Body of pancreas (tissue), 4 donors: Measurements from ENCODE around the gene GPR108. TPM values are rescaled to one million over a fixed set of nuclear protein-coding genes. Genes with fewer than 3 reads are reported as not detected.

ENCODE experiments used
- ATAC-seq: fragments of 150-250 bp; one replicate; pipeline ENCODE4 v1.9.1; 2016
- DNase-seq, 4 donors: peaks; one replicate each; pipeline ENCODE4 v3.0.0-alpha.2; 2019
- H3K27ac ChIP-seq, 4 donors: fragments of 200-600 bp; sonication (generic); 1 replicate in 3 of 4; 2 replicates in 1 of 4; pipeline versions ENCODE4 v1.5.1 to v1.6.1; 2016 to 2019; ENCODE audit warnings: mild to moderate bottlenecking in 1 of 4, mixed read lengths in 1 of 4, moderate library complexity in 1 of 4
- H3K27me3 ChIP-seq, 2 donors: fragments of 200-600 bp; sonication (generic); one replicate each; pipeline ENCODE4 v1.6.0; 2016; ENCODE audit warnings: mild to moderate bottlenecking in 1 of 2
- H3K36me3 ChIP-seq, 2 donors: fragments of 200-600 bp; sonication (generic); replicated peaks in 1 of 2; 2 replicates each; pipeline ENCODE4 v1.5.1; 2016; ENCODE audit warnings: low read depth in 2 of 2; ENCODE audit not compliant: insufficient read depth in 1 of 2
- H3K4me1 ChIP-seq: fragments of 200-600 bp; sonication (generic); one replicate; pipeline ENCODE4 v1.6.0; 2016
- H3K4me3 ChIP-seq, 2 donors: fragments of 200-600 bp; sonication (generic); 1 replicate in 1 of 2; 2 replicates in 1 of 2; pipeline ENCODE4 v1.5.1; 2016 to 2019
- H3K9me3 ChIP-seq, 3 donors: fragments of 200-600 bp; sonication (generic); 1 replicate in 2 of 3; 2 replicates in 1 of 3; pipeline ENCODE4 v1.5.1; 2016
- POLR2A ChIP-seq, 3 donors: fragments of 450-650 bp; IDR thresholded peaks; one replicate each; pipeline ENCODE4 v1.6.1; 2016; ENCODE audit warnings: antibody characterized with exemption in 3 of 3, mild to moderate bottlenecking in 2 of 3
- WGBS, 2 donors: methylation state at CpG; one replicate each; pipeline ENCODE4 v1.1.5; 2017; 5-methylcytosine and 5-hydroxymethylcytosine counted together
- intact Hi-C: fragments of 100-400 bp; cut with DNase I; formaldehyde crosslinking; loops from one replicate; pipeline ENCODE4 v1.15.1; 2023
- total RNA-seq, 2 donors: library from RNA; depleted of rRNA; stranded (reverse); fragments of >200 nt; gene quantifications; one replicate each; pipeline ENCODE4 v1.1.0, GENCODE V29; 2016
- TF ChIP-seq, protein P1 (sequence below), 7 experiments: fragments of 450-650 bp in 4 of 7; fragments of 200-600 bp in 3 of 7; sonication (generic) in 3 of 7; IDR thresholded peaks; one replicate each; pipeline ENCODE4 v1.5.1; 2016 to 2019; ENCODE audit warnings: antibody characterized with exemption in 7 of 7

GPR108 gene
- total RNA-seq, 2 donors from 2014 or later, result 68.2 to 75.8 TPM

DNA sequence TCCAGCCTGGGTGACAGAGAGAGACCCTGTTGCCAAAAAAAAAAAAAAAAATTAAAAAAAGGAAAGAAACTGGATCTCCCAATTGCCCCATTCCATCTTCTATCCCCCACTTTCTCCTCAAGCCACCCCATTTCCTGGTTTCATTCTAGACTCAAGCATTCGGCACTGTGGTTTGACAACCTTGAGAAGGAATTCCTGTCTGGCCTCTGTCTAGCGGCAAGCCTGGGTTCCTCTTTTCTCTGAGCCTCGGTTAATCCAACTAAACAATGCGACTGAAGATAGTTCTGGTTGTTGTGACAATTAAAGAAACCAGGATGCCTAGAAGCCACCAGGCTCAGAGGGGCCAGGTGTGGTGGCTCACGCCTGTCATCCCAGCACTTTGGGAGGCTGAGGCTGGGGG, 13.6 kb downstream of the GPR108 start:
- TF ChIP-seq POLR2A (IDR thresholded peaks at IDR 0.05), result no peak
- TF ChIP-seq, protein P1, sequence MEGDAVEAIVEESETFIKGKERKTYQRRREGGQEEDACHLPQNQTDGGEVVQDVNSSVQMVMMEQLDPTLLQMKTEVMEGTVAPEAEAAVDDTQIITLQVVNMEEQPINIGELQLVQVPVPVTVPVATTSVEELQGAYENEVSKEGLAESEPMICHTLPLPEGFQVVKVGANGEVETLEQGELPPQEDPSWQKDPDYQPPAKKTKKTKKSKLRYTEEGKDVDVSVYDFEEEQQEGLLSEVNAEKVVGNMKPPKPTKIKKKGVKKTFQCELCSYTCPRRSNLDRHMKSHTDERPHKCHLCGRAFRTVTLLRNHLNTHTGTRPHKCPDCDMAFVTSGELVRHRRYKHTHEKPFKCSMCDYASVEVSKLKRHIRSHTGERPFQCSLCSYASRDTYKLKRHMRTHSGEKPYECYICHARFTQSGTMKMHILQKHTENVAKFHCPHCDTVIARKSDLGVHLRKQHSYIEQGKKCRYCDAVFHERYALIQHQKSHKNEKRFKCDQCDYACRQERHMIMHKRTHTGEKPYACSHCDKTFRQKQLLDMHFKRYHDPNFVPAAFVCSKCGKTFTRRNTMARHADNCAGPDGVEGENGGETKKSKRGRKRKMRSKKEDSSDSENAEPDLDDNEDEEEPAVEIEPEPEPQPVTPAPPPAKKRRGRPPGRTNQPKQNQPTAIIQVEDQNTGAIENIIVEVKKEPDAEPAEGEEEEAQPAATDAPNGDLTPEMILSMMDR (IDR thresholded peaks at IDR 0.05), result no peak
- Histone ChIP-seq H3K4me1 (peaks cover 94% of the 10 kb centered on the region), H3K4me3 (no peak overlapping the region), H3K27ac (peak overlapping the region in 3 of 4 donors; percentile 76 to 86 (median 84)), H3K36me3 (no peaks in the 10 kb centered on the region), H3K27me3 (no peaks in the 10 kb centered on the region), H3K9me3 (no peaks in the 10 kb centered on the region)
- 46 to 51% methylated on average over 4 to 5 of the region's 5 CpGs for WGBS, 2 donors
- ATAC-seq (no peak), DNase-seq (peak in 1 of 4 donors; percentile 39)
- intact Hi-C loops, result no loop called here

DNA sequence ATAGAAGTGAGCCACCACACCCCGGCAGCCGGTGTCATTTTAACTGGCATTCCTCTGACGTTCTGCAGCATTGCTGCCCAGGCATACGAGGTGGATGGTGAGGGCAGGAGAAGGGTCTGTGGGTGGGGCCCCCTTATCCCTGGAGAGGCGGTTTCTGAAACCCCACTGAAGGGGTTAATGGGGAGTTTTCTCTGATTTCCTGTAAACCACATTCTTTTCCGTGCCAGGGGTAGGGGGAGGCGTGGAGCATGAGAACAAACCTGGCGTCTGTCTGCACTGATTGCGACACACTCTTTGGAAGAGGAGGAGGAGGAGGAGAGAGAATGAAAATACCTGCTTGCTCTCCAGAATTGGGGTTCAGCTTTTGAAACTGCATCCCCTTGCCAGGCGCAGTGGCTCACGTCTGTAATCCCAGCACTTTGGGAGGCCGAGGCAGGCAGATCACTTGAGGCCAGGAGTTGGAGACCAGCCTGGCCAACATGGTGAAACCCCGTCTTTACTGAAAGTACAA, 14.2 kb downstream of the GPR108 start:
- peak; percentile 73 for ATAC-seq
- DNase-seq, result peak; percentile 72 to 85 (median 78)
- intact Hi-C loops, result no loop called here
- Histone ChIP-seq H3K4me1 (peaks cover 95% of the 10 kb centered on the region), H3K9me3 (no peaks in the 10 kb centered on the region), H3K27ac (peak overlapping the region; percentile 65 to 86 (median 80)), H3K36me3 (no peaks in the 10 kb centered on the region), H3K27me3 (no peaks in the 10 kb centered on the region), H3K4me3 (no peak overlapping the region)
- WGBS, 2 donors, result 8 to 23% methylated on average over 13 of the region's 13 CpGs
- TF ChIP-seq, protein P1 (IDR thresholded peaks at IDR 0.05), result no peak
- TF ChIP-seq POLR2A (IDR thresholded peaks at IDR 0.05), result peak in 2 of 3 donors; percentile 31 to 48

DNA sequence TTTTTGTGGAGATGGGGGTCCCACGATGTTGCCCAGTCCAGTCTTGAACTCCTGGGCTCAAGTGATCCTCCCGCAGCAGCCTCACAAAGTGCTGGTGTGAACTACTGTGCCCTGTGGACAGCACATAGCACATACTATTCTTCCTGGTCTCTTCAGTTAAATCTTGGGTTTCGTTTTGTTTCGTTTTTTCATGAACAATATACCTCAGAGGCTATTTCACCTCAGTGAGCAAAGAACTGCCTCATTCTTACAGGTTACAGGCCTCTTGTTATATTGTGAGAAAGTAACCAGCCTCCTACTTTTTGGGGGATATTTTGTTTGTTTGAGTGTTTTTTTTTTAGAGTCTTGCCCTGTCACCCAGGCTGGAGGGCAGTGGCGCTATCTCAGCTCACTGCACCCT, 15.6 kb downstream of the GPR108 start:
- no peak for ATAC-seq
- peak overlapping the region; percentile 50 to 86 (median 80) for H3K27ac ChIP-seq
- intact Hi-C loops, result no loop called here

DNA sequence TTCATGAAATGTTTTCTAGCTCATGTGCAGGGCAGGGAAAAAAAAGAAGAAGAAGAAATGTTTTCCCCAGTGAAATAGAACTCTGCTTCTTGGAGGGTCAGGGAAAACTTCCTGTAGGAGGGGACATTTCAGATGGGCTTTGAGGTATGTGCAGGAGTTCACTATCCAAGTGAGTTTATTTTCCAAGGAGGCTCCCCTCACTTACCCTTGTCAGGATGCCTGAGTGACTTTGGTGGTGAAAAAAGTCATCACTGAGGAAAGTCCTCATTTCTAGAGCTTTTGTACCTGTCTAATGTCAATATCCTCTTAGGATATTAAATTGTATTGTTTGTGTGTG, 16.3 kb downstream of the GPR108 start:
- intact Hi-C loops, result no loop called here
- TF ChIP-seq POLR2A (IDR thresholded peaks at IDR 0.05), result no peak
- TF ChIP-seq, protein P1 (IDR thresholded peaks at IDR 0.05), result no peak
- H3K4me3 ChIP-seq, result no peak overlapping the region
- ATAC-seq, result no peak
- no peaks in the 10 kb centered on the region for H3K27me3 ChIP-seq
- H3K4me1 ChIP-seq, result peaks cover 82% of the 10 kb centered on the region
- DNase-seq, result no peak
- peak overlapping the region; percentile 25 to 86 (median 80) for H3K27ac ChIP-seq
- peaks cover 0 to 4% of the 10 kb centered on the region in 2 donors for H3K36me3 ChIP-seq
- no peaks in the 10 kb centered on the region for H3K9me3 ChIP-seq

More for the DNA sequence above, 15.6 kb downstream of the GPR108 start:
- no peaks in the 10 kb centered on the region for H3K9me3 ChIP-seq
- WGBS, 2 donors, result 47 to 59% methylated on average over 5 of the region's 5 CpGs
- DNase-seq, result no peak
- H3K36me3 ChIP-seq, result peaks cover 0 to 4% of the 10 kb centered on the region in 2 donors
- peak in 2 of 3 donors; percentile 19 to 20 for TF ChIP-seq POLR2A (IDR thresholded peaks at IDR 0.05)
- TF ChIP-seq, protein P1 (IDR thresholded peaks at IDR 0.05), result no peak
- H3K27me3 ChIP-seq, result no peaks in the 10 kb centered on the region
- no peak overlapping the region for H3K4me3 ChIP-seq
- peaks cover 85% of the 10 kb centered on the region for H3K4me1 ChIP-seq
